ENCODE results near the gene SLCO2B1.

Gene SLCO2B1

DNA sequence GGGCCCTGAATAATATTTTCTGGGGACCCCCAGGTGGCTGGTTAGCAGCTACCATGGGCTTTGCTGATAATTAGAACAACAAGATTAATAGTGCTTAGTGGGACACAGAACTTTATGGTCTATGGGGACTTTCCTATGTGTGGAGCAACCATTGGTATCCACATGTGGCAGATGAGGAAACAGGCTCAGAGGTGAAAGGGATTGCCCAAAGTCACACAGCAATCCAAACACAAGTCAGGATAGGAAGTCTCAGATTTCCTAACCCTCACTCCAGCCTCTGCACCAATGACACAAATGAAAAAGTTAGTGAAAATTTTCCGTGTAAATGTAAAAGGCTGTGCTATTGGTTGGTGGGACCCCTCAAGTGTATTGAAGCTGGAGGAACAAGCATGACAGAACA lies 15.3 kb upstream of the SLCO2B1 start:
- no peak for TF ChIP-seq ZNF274 (IDR thresholded peaks at IDR 0.05; ENCODE audit: low read depth, low read length)
- no peak overlapping the region for H3K4me3 ChIP-seq (ENCODE audit: low read length)

DNA sequence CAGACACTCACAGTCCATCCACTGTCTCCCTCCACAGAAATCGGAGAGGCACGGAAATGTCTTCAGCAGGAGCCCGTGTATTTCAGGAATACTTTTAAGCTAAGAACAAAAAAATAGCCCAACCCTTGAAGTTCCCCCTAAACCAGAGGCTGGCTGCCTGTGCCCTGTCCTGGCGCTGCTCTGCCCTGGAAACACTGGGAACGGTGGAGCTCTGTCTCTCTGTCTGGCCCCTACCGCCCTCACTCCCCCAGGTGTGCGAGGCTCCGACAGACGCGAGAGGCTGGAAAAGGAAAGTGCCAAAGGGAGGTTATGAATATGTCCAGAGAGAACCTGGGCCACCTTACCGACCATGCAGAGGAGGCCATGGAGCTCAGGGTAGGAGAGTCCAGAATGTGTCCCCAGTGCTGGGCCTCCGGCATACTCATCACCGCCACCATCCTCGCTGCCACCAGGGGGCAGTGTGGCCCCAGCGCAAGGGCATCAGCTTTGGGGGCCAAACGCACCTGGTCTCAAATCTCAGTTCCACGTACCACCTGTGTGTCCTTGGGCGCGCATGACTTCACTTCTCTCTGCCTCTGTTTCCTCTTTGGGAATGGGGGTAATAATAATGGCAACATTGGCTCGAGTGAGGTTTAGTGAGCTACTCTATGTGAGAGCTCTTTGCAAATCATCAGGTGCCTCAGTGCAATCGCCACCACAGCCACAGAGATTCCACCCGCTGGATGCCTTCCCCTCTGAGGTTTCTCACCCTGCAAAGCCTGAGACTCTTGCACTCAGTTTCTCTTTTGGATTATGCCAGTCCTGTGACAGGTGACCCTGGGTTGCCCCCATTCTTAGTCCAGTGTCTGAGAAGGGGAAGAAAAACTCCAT lies 10.4 kb upstream of the SLCO2B1 start:
- TF ChIP-seq ZNF274 (IDR thresholded peaks at IDR 0.05; ENCODE audit: low read depth, low read length) = no peak
- H3K4me3 ChIP-seq (ENCODE audit: low read length) = no peak overlapping the region

DNA sequence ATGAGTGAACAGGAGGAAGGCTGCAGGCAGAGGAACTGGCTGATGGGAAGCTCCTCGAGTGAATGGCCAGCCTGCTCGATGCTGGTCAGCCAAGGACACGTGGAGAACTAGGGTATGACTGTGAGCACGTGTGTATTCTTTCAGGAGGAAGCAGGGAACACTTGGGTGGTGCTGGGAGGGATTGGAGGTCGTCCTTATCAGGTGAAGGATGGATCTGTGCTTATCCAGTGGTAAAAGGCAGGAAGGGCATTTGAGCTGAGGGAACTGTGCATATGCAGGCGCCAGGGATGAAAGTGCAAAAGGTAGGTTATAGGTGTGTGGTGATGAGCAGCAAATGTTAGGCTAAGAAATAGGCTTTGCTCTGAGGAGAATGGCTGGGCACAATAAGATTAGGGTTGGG lies 9.7 kb upstream of the SLCO2B1 start:
- no peak overlapping the region for H3K4me3 ChIP-seq (ENCODE audit: low read length)
- no peak for TF ChIP-seq ZNF274 (IDR thresholded peaks at IDR 0.05; ENCODE audit: low read depth, low read length)

DNA sequence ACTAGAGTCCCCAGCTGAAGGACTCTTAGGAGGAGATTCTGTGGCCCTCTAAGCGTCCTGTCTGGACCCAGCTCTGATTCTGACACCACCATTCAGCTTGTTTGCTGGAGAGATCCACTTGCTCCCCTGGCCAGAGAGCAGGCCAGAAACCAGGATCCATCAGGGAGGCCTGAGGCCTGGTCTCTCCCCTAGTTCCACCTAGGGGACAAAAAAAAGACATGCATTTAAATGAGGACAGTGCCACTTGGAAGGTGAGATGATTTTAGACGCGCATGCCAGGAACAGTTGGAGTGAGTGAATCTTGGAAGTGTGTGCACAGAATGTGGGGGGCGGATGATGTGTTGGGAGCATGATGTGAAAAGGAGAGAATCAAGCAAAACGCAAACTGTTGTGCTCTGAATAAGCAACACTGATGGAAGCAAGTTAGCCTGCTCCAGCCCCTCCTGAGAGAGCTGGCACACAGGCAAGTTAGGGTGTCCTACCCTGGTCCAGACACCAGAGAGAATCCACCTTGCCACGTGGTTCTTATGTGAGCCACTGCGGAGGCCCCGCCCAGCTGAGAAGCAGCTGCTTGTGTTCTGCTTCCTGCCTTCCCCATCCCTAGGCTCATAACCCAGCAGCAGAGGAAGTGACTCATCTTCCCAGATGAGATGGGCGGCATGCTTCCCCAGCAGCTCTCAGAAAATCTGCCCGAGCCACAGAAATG lies 8.0 kb upstream of the SLCO2B1 start:
- H3K4me3 ChIP-seq (ENCODE audit: low read length) = no peak overlapping the region
- no peak for TF ChIP-seq ZNF274 (IDR thresholded peaks at IDR 0.05; ENCODE audit: low read depth, low read length)

DNA sequence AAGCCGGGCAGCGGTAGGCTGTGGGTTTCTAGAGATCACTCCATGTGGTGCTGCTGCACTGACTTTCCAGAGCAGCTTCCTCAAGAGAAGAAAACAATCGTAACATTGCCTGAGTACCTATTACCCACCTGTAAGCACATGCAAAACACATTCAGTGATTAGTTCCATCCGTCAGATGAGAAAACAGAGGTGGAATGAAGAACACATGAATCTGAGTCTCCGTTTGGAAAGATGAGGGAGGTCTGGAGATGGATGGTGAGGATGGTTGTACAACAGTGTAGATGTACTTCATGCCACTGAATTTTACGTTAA lies 7.5 kb upstream of the SLCO2B1 start:
- H3K4me3 ChIP-seq (ENCODE audit: low read length) = no peak overlapping the region
- no peak for TF ChIP-seq ZNF274 (IDR thresholded peaks at IDR 0.05; ENCODE audit: low read depth, low read length)

DNA sequence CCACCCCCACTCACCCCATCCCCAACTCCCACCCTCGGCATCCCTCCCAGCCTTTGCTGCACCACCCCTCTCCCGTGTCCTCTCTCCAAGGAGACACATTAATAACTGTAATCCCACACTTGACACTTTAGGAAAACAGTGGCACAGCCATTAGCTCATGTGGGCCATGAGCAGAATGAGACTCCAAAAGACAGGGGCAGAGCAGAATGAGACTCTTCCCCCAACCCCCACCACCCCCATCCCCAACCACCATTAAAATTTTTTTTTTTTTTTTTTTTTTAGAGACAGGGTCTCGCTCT lies 6.2 kb upstream of the SLCO2B1 start:
- H3K4me3 ChIP-seq (ENCODE audit: low read length) = no peak overlapping the region
- no peak for TF ChIP-seq ZNF274 (IDR thresholded peaks at IDR 0.05; ENCODE audit: low read depth, low read length)

DNA sequence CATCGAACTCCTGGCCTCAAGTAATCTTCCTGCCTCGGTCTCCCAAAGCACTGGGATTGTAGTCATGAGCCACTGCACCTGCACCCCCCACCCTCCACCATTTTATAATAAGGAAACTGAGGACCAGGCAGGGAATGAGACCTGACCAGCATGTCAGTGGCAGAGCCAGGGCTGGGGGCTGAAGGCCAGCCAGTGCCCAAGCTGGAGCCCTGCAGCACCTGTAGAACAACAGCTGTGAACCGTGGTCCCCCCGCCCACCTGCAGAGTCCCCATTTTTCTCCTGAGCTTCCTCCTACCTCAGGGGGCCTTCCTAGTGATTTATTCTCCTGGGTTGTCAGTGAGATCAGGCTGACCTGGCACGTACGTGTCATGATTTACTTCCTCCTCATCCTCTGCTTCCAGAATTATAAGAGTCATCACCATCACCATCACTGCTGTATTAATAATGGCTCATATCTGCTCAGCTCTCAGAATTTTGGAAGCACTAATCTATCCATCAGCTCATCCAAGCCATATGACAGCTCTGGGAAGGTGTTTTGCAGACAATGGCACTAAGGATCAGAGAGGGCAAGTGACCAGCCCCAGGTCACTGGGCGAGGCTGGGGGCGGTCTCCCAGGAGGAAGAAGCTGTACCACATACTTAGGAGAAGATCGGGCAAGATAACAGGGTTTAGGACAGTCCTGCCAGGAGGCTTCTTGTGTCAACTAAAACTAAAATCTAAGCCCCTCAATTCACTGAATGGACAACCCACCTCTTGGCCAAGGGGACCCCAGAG lies 5.5 kb upstream of the SLCO2B1 start:
- H3K4me3 ChIP-seq (ENCODE audit: low read length) = no peak overlapping the region
- TF ChIP-seq ZNF274 (IDR thresholded peaks at IDR 0.05; ENCODE audit: low read depth, low read length) = no peak

DNA sequence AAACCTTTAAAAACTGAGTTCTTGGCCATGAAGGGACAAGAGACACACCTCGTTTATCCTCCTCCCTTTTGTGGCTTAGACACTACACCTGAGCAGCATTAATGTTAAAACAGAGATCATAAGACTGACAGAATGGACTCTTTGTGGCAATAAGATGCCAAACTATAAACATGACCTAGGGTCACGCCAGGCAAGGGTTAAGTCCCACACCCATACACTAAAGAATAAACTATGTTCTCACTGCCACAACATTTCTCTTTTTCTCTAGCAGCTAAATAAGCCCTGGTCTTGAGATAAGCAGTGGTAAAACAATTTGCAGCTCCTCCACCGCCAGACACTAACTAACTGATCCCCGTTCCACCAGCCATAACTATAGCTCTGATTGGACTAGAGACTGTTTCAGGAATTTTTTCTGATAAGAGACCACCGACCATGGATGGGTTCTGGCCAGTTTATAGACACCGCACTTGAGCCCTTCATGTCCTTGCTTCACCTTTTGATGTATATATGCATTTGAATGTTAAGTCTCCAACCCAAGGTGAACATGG lies 4.9 kb upstream of the SLCO2B1 start:
- TF ChIP-seq ZNF274 (IDR thresholded peaks at IDR 0.05; ENCODE audit: low read depth, low read length) = no peak
- H3K4me3 ChIP-seq (ENCODE audit: low read length) = no peak overlapping the region

DNA sequence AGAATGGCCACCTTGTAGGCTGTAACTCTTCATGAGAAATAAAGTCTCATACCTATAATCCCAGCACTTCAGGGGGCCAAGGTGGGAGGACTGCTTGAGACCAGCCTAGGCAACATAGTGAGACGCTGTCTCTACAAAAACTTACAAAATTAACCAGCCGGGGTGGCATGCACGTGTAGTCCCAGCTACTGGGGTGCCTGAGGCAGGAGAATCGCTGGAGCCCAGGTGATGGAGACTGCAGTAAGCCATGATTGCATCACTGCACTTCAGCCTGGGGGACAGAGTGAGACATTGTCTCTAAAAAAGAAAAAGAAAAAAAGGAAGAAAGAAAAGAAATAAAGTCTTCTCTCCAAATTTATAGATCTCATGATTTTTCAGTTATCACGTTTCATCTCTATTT lies 4.2 kb upstream of the SLCO2B1 start:
- no peak for TF ChIP-seq ZNF274 (IDR thresholded peaks at IDR 0.05; ENCODE audit: low read depth, low read length)

DNA sequence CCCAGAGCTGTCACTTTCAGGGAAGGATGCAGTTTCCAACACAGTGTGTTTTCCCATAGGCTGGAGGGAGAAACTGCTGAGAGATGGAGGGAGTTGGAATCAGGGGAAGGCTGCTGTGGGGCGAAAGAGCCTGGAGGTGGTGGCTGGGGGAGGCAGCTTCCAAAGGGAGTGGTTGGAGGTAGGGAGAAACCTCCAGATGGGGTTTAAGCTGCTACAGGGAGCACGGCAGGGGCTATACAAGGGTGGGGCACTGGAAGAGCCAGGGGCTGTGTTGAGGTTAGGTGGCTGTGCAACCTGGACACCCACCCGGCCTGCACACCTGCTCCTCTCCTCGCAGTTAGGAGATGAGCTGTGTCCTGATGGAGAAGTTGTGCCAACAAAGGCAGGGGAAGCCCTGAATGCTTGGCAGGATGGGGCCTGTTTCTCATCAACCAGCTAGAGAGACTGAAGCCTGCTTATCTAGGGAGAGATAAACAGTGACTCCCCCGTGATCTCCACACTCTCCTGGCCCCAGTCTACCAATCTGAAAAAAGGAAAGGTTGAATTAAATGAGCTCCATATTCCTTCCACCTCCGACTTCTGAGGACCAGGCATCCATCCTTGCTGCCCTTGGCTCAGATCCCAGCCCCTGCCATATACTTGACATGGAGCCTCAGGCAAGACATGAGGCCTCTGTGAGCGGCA lies 3.6 kb upstream of the SLCO2B1 start:
- H3K4me3 ChIP-seq (ENCODE audit: low read length) = no peak overlapping the region
- TF ChIP-seq ZNF274 (IDR thresholded peaks at IDR 0.05; ENCODE audit: low read depth, low read length) = no peak

More for the DNA sequence above, 4.2 kb upstream of the SLCO2B1 start:
- no peak overlapping the region for H3K4me3 ChIP-seq (ENCODE audit: low read length)

DNA sequence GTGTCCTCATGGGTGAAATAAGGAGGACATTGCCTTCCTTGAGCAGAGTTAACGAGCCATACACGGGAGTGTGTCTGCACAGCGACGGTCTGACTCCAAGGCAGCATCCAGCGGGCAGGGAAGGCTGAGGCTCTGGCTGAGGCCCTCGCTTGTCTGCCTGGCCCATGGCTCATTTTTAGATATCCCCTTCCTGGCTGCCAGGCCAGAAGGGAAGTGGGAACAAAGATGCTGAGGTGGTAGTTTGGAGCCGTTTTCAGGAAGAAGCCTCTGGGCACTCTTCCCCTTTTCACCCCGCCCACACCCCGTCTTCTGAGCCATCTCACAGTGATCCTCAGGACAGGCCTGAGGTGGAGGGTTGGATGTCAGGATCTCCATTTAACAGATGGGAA lies 3.0 kb upstream of the SLCO2B1 start:
- no peak overlapping the region for H3K4me3 ChIP-seq (ENCODE audit: low read length)
- TF ChIP-seq ZNF274 (IDR thresholded peaks at IDR 0.05; ENCODE audit: low read depth, low read length) = no peak

DNA sequence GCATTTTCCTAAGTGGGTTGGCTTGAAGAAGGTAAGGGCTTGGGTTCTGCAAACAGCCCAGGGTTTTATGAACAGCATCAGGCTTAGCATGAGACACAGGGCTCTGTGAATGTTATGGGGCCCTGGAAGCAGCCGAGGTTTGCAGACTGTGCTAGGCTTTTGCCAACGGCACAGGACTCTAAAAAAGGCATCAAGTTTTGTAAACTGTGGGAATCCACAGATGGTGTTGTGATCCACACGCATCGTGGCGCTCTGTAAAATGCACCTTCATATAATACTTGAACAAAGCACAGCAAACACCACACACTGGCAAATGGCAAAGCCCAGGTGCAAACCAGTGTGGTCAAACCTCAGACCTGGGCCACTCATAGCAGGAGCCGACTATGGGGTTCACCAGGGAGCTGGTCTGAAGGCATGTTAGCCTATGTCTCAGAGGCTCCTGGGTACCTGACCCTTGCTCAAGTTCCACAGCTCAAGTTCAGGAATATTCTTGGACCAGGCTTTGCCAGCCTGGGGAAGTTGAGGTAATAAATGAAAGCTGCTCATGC lies 2.4 kb upstream of the SLCO2B1 start:
- H3K4me3 ChIP-seq (ENCODE audit: low read length) = no peak overlapping the region
- no peak for TF ChIP-seq ZNF274 (IDR thresholded peaks at IDR 0.05; ENCODE audit: low read depth, low read length)

DNA sequence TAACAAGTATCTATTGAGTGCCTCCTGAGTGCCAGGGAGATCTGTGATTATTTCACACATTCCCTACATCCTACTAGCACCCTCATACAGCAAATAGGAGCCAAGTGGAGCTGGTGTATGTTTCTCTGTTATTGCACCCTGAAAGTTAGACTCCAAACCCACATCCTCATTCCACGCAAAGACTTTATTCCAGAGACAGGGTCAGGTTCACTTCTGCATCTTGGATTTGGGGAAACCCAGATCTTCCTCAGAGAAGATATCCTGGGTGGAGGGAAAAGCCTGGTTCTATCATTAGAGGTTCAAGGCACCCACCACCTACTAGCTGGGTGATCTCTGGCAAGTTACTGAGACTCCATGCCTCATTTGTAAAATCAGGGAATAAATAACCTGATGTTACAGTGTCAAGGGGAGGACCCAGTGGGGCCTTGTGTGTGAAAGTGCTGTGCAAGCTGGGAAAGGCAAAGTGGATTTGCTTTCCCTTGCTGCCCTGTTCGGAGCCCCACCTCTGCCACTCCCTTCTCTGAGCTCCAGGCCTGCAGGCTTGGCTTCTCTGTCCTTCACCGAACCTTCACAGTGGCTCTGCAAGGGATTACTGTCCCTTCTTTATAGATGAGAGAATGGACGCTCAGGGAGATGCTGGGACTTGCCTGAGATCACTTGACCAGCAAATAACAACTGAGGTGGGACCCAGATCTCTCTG lies 991 bp upstream of the SLCO2B1 start:
- TF ChIP-seq ZNF274 (IDR thresholded peaks at IDR 0.05; ENCODE audit: low read depth, low read length) = no peak

More for the DNA sequence above, 991 bp upstream of the SLCO2B1 start:
- no peak overlapping the region for H3K4me3 ChIP-seq (ENCODE audit: low read length)
